Stimulated activated CD4-positive, alpha-beta T cell treated with anti-CD3 and anti-CD28 coated beads, Interleukin-1b, Interleukin-23, amount 100 ng/mL, for 48 hours (primary cell): Measurements from ENCODE around the gene KRTAP10-7.
"Not testable (repeated sequence)": the region's sequence is repeated elsewhere in the genome, so short reads cannot be mapped to it uniquely, and the experiment has no call there.

Source experiments
- DNase-seq: peaks from one replicate; pipeline ENCODE4 v3.0.0-alpha.2; 2020

The KRTAP10-7 gene

DNA sequence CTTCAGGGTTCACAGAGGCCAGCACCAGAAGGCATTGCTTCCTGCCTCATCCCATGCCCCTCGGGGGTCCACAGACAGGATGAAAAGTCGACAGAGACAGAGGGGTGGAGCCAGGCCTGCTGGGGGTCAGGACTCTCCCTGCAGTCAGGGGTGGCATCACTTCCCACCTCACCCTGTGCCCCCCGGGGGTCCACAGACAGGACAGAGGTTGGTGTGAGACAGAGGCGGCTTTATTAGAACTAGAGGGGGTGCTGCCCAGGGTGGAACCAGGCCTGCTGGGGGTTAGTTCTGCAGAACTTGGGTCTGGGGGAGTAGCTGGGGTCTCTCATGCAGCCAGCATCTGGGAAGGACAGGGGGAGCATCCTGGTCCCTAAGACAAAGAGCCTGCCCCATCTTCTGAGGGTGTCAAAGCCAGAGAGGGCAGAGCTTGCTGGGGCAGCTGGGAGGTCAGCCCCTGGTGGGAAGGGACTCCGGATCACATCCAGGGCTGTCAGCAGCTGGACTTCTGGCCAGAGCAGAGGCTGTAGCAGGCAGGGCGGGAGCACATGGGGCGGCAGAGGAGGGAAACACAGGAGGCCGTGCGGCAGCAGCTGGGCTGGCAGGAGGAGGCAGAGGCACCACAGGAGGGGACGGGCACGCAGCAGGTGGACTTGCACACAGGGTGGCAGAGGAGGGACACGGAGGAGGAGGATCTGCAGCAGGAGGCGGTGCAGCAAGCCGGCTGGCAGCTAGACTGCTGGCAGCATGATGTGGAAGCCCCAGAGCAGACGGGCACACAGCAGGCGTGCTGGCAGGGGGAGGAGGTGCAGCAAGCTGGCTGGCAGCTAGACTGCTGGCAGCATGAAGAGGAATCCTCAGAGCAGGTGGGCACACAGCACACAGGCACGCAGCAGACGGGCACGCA lies 9.2 kb upstream of the KRTAP10-7 start:
- DNase-seq: not testable (repeated sequence)

DNA sequence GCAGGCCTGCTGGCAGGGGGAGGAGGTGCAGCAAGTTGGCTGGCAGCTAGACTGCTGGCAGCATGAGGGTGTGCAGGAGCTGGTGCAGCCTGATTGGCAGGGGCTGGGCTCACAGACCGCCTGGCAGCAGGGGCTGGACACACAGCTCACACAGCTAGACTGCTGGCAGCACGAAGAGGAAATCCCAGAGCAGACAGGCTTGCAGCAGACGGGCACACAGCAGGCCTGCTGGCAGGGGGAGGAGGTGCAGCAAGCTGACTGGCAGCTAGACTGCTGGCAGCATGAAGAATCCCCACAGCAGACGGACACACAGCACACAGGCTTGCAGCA lies 8.6 kb upstream of the KRTAP10-7 start:
- not testable (repeated sequence) for DNase-seq

DNA sequence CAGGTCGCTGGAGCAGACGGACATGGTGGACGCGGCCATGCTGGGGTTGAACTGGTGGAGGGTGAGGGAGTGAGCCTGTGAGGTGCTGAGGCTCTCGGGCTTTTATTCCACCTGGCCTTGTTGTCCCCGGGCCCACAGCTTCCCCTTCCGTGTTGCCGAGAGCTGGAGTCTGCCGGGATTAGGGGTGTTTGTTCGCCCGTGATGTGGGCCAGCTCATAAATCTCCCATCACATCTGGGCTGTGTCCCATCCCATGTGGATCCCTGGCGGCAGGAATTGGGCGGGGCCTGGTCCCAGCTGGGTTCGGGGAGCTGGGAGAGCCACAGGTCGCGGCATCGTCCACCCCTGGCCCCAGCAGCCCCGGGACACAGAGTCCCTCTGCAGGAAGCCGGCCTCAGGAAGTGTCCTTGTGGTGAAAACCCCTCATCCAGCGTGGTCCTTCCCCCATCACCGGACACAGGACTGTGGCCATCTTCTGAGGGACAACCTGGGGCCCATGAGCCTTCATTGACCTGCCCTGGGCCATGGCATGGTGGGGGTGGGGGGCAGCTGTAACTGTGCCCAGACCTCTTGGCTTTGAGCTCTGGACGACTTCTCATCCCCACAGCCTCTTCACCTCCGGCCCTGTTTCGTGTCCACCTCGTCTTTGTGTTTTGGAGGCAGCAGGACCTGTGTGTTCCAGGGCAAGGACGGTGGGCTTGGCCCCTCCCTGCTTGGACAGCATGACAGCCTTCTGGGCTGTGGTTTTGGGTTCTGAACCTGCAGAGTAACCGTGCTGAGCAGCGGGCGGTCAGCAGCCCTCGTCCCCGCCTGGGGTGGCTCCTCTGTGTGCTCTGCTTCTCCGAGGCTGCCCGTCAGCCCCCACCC lies 7.7 kb upstream of the KRTAP10-7 start, which contains the start of gene KRTAP10-6:
Gene KRTAP10-6 (minus strand): TSS at position 60 of the 866 bp plus-strand sequence. CDS start 21 bp downstream, at position 39.
- no peak for DNase-seq

DNA sequence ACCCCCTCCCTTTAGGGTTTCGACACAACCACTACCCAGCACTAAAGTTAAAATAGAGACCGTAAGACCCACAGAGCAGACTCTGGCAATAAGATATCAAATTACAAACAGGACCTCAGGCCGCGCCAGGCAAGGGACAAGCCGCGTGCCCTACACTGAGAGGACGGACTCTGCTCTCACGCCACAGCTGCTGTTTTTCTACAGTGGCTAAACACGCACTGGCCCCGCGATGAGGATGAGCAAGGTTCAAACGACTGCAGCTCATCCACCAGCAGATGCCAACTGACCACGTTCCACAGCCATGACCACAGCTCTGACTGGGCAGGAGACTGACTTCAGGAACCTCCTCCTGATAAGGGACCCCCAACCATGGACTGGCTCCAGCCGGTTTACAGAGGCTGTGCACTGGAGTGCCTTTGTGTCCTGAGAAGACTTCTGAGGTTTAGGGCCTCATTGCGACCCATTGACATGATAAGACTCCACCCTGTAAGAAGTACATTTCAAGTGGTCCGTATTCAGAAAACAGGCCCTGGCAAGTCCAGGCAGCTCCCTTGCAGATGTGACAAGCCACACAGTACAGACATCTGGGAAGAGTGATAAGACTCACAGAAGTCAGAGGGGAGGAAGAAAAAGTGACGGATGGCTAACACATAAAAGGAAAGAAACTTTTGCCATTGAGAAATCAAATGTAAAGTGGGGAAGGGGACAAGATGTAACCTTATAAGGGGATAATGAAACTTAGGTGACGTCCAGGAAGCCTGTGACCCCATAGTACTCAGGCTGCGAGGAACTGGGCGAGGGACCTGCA lies 6.6 kb upstream of the KRTAP10-7 start:
- no peak for DNase-seq

DNA sequence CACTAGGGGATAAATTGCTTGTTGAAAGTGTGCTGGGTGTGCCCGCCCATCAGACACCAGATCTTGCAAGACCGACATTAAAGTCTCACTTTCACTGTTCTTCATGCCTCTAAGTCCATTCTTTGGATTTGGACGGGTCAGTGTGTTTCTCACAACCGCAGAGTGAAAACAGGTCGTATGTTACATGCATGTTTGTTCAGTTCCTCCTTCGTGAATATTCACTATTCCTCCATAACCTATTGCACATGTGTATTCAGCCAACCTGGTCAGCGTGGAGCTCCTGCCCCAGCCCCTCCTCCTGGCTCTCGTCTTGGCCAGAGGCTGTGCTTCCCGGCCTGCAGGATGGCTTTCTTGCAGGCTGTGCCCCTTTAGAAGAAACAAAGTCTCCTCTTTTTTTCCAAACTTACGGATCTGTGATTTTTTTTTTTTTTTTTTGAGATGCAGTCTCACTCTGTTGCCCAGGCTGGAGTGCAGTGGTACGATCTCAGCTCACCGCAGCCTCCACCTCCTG lies 5.9 kb upstream of the KRTAP10-7 start:
- no peak for DNase-seq

DNA sequence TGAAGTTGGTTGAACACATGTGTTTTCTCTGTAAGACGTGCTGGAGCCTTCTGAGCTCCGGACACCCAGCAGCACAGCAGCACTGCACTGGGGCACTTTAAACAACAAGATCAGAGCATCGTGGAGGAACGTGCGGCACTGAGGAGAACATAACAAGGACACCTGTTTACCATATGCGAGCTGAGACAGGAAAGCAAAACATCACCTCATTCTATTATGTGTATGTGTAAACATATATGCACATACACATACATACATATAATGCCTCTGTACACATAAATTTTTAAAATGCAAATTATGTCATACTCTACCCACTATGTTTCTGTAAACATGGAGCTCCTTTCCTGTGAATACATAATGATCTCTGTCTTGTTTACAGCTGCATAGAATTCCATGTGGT lies 4.9 kb upstream of the KRTAP10-7 start:
- DNase-seq: no peak

DNA sequence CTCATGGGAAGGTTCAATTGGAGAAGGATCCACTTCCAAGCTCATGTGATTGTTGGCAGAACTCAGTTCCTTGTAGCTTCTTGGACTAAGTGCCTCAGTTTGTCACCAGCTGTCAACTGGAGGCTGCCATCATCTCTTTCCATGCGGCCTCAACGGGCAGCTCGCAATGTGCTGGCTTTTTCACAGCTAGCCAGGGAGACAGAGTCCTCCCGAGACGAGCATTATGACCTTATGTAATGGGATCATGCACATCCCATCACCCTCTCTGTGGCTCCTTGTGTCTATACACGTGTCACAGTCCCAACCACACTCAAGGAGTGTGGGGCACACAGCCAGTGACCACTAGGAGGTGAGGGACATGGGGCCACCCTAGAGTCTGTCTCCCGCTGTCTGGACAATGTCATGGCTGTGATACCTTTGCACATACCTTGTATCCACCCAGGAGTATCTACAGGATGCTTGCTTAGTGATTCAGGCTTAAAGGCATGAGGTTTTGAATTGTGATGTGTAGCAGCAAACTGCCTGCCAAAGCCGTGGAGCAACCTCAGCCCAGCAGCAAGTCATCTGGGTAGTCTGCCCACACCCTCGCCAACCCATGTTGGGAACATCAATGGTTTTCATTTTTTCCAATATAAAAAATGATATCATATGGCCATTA lies 4.2 kb upstream of the KRTAP10-7 start:
- no peak for DNase-seq

DNA sequence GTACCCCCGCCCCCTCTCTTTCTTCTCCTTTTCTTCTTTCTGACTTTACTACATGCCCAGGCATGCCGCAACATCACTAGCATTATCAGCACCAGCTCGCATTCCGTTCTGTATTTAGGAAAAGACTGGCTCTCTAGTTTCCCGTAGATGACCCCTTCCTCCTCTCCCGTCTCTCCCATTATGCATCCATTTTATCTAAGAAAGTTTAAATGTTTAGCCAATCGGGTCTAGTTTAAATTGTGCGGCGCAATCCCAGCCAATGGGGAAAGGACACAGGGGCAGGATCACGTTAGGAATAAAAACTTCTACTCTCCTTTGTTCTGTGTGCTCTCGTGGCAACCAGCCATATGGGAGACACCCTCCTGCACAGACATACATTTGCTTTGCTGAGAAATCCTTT lies 2.3 kb upstream of the KRTAP10-7 start:
- no peak for DNase-seq

DNA sequence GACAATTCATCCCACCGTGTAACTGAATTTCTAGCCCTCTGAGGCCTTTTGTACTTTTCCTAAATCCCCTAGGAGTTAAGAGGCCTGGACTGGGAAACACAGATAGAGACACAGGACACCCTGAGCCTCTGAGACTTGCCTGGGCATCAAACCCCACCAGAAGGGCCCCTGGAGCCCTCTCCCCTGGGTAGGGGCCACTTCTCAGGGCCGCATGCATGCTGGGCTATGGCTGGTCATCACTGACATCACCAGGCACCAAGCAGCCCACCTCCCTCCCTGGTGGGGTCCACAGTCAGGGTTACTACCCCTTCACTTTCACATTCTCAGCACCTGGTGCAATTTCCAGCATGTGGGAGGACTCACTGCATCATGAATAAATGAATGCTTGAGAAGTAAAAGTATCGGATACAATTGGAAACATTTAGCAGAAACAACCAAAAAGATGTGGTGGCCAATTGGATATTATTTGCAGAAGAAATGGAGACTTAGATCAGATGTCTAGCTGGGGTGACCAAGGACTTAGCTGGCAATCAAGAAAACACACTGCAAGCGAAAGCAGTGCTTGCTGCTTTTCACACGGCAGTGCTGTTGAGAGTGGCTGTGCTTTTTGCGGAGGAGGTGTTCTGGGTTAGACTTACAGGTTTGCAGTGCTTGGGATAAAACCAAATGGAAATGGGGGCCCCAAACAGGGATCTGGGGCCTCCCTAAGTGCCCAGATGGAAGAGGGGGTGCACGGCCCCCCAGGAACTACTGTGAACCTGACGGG lies 950 bp upstream of the KRTAP10-7 start:
- no peak for DNase-seq

DNA sequence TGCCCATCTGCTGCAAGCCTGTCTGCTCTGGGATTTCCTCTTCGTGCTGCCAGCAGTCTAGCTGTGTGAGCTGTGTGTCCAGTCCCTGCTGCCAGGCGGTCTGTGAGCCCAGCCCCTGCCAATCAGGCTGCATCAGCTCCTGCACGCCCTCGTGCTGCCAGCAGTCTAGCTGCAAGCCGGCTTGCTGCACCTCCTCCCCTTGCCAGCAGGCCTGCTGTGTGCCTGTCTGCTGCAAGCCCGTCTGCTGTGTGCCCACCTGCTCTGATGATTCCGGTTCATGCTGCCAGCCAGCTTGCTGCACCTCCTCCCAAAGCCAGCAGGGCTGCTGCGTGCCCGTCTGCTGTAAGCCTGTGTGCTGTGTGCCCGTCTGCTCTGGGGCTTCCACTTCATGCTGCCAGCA lies 694 bp downstream of the KRTAP10-7 start:
- not testable (repeated sequence) for DNase-seq

DNA sequence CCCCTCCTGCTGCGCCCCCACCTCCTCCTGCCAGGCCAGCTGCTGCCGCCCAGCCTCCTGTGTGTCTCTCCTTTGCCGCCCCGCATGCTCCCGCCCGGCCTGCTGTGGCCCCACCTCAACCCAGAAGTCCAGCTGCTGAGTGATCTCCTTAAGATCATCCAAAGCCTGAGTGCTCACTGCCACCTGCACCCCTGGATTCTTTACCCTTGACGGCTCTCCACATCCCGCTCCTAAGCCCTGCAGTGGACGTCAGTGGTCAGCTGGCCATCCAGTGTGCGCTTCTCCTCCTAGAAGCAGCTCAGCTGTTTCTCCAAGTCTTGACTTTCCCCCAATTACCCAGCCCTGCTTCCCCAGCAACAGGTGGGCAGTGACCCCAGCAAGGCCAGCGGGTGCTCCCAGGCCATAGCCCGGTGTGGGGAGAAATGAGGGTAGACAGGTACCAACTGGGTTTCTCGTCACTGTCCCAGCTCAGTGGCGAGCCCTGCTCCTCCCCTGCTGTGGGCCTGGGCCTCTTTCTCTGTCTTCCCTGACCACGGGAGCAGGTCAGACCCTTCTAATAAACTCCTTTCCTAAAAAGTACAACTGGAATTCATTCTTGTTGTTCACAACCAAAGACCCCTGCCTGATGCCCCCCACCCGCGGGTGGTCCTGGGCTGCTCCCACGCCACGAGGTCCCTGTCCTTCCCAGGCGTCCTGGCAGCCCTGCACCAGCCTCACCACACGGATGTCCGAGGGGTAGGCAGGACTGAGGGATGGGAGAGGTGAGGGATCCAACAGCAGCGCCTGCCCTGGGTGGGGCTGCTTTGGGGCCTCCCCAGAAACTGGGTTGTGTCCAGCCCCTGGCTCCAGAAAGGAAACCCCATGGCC lies 1.4 kb downstream of the KRTAP10-7 start:
- no peak for DNase-seq

DNA sequence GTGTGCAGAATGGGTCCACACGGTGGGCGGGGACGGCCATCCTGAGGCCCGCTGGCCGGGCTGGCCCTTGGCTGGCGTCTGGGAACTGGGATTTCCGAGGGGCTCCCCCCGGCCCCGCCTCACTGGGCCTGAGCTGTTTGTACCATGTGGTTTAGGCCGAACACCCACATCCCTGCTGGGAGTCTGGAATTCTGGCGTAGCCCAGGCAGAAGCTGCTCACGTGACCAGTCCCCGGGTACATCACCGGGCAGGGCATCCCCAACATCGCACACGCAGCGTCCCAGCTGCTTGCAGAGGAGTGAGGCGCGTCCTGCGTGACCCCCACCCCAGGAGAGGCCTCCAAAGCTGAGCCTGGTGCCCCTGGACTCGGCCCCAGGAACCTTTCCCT lies 2.1 kb downstream of the KRTAP10-7 start:
- no peak for DNase-seq

DNA sequence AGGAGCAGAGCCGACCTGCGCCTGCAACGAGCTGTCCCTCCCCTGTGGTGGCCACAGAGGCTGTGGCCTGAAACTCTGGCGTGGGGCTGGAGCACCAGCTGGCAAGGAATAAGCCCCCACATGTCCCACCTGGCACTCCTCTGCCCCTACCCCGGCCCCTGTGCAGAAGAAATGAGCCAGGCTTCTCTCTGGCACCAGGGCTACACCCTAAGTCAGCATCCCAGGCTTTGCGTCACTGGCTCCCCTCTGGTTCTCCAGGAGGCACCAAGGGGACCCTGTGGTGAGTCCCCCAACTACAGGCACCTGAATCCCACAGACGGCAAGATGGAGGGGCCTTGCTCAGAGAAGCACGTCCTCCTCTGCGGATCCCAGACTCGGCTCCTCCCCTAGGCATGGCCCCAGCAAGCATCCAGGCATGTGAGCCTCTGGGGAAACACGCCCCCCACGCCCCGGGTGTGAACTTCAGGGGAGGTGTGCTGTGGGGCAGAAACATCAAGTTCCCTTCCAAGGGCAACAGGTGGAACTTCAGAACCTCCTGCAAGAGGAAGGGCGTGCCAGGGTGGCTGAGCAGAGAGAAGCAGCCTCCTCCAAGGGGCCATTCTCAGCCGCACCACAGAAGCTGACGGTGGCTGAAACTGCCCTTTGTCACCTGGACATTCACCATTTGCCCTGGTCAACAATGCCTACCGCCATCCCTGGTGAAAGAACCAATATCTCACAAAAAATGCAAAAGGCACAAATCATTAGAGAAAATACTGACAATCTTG lies 2.9 kb downstream of the KRTAP10-7 start:
- no peak for DNase-seq

DNA sequence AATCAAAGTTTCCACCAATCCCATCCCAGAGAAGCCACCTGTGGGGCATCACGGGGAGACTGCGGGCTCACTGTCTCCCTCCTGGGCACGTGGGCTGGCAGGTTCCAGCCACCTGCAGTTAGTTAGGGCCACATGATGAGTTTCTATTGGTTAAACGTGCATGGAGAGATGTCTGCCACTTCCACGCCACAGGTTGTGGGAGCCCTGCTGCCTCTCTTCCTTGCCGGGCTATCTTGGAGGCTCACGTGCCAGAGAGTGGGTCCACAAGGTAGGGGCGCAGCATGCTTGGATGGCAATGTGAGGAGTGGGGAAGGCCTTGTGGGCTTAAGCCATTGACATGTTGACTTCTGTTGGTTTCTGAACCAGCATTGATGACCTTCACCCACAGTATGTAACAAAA lies 3.5 kb downstream of the KRTAP10-7 start:
- DNase-seq: no peak

DNA sequence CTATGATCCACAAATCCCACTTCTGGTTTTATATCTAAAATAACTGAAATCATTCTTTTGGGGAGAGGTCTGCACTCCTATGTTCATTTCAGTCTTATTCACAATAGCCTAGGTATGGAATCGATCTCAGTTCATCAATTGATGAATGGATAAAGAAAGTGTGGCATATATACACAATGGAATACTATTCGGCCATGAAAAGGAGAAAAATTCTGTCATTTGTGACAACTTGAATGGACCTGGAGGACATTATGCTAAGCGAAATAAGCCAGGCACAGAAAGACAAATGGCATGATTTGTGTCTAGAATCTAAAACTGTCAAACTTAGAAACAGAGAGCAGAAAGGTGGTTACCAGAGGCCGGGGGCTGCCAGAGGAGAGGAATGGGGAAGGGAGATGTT lies 6.1 kb downstream of the KRTAP10-7 start:
- no peak for DNase-seq

DNA sequence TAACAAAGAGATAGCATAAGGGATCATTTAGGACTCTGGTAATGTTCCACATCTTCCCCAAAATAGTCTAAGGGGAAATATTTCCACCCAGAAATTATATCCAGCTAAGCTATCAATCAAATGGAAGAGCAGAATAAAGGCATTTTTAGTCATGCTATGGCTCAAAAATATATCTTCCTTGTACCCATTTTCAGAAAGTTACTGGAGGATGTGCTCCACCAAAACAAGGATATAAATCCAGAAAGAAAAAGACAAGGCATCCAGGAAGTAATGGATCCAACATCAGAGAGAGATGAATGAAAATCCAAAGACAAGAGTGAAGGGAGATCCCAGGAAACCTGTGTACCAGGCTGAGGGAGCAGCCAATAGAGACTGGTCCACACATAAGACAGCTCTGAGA lies 8.8 kb downstream of the KRTAP10-7 start:
- DNase-seq: no peak

DNA sequence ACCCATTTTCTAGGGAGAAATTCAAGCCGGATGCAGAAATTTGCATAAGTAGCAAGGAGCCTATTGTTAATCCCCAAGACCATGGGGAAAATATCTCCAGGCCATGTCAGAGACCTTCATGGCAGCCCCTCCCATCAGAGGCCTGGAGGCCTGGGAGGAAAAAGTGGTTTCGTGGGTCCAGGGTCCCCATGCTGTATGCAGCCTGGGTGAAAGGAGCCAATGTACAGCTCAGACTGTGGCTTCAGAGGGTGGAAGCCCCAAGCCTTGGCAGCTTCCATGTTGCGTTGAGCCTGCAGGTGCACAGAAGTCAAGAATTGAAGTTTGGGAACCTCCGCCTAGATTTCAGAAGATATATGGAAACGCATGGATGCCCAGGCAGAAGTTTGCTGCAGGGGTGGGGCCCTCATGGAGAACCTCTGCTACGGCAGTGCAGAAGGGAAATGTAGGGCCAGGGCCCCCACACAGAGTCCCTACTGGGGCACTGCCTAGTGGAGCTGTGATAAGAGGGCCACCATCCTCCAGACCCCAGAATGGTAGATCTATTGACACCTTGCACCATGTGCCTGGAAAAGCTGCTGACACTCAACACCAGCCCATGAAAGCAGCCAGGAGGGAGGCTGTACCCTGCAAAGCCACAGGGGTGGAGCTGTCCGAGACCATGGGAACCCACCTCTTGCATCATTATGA lies 9.9 kb downstream of the KRTAP10-7 start:
- not testable (repeated sequence) for DNase-seq

DNA sequence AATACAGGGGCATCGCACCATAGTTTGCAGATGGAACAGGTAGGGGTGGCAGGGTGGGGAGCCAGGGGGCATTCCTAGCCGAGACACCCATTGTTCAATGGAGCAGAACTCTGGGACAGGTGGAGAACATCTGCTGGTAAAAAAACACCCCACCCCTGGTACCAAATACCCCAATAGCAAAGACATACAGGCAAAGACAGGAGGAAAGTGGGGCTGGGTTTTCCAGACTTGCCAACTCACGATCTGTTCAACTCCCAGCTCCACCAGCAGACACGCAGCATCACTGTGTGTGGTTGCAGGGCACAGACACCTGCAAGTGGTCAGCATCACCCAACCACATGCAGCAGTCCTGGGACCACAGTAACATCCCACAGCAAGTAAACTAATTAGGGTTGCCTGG lies 11.2 kb downstream of the KRTAP10-7 start:
- no peak for DNase-seq

DNA sequence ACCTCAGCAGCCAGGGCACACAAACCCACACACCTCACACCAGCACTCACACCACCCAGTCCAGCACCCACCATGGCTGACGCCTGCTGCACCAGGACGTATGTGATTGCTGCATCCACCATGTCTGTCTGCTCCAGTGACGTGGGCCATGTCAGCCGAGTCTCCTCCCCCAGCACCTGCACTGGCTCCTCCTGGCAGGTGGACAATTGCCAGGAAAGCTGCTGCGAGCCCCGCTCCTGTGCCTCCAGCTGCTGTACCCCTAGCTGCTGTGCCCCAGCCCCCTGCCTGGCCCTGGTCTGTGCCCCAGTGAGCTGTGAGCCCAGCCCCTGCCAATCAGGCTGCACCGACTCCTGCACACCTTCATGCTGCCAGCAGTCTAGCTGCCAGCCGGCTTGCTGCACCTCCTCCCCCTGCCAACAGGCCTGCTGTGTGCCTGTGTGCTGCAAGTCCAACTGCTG lies 11.7 kb downstream of the KRTAP10-7 start, which contains the start of gene KRTAP10-8:
Gene KRTAP10-8 (plus strand): TSS at position 51 of the 458 bp plus-strand sequence. CDS start 22 bp downstream, at position 73.
- DNase-seq: no peak
